ENCODE measurements around the gene ASB18.

ASB18 gene

GRCh38 chr2:236161531-236161930, 102.7 kb downstream of the ASB18 start:
- no peak for DNase-seq

- DNase-seq = no peak
Measured at GRCh38 chr2:236161082-236161462, 103.1 kb downstream of the ASB18 start.

DNA sequence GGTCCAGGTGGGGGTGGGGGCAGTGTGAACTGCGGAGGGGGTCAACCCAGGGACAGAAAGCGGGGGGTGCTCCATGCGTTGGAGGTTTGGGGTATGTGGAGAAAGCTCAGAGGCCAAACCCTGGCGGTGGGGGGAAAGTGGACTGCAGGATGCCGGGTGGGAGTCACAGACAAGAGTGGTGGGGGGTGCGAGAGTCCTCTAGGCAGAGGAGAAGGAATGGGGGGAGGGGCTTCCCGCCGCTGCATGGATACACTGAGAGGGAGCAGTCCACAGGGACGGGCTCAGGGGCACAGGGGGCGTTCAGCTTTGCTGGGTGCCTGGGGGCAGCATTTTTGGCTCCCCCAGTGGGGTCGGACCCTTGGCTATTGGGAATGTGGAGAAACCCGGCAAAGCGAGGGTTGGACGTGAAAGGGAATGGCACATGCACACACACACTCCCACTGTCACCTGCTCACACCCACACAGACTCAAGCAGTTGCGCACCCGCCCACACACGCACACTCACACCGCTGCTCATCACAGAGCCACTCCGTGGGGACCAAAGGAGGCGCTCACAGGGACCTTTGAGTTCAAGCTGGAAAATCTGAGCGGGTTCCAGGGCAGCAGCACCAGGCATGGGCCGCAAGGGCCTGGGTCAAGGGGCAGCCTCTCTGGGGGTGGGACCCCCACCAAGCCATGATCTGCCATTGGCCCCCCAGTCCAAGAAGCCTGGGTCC, 103.7 kb downstream of the ASB18 start:
- no peak for DNase-seq

GRCh38 chr2:236159778-236160170, 104.4 kb downstream of the ASB18 start:
- DNase-seq = no peak

GRCh38 chr2:236158969-236159777, 105.0 kb downstream of the ASB18 start:
- no peak for DNase-seq

GRCh38 chr2:236157815-236158498, 106.2 kb downstream of the ASB18 start:
- DNase-seq = no peak

DNA sequence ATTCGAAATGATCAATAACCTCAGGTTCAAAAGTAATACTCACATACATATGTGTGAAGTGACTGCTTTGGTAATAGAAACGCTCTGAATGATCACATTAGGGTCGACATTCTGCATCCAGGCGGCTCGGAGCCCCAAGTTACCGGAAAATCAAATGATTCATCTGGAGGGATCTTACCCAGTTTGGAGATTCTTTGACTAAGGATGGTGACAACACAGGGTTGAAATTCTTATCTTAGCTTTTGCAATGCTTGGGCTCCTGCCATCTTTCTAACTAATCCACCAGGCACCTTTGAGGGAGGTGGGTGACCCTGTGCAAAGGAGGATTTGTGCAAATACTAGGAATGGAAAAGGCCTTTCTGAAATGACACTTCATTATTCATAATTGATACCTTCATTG, 106.8 kb downstream of the ASB18 start:
- no peak for DNase-seq

- no peak for DNase-seq
Measured at GRCh38 chr2:236156860-236157194, 107.4 kb downstream of the ASB18 start.

DNA sequence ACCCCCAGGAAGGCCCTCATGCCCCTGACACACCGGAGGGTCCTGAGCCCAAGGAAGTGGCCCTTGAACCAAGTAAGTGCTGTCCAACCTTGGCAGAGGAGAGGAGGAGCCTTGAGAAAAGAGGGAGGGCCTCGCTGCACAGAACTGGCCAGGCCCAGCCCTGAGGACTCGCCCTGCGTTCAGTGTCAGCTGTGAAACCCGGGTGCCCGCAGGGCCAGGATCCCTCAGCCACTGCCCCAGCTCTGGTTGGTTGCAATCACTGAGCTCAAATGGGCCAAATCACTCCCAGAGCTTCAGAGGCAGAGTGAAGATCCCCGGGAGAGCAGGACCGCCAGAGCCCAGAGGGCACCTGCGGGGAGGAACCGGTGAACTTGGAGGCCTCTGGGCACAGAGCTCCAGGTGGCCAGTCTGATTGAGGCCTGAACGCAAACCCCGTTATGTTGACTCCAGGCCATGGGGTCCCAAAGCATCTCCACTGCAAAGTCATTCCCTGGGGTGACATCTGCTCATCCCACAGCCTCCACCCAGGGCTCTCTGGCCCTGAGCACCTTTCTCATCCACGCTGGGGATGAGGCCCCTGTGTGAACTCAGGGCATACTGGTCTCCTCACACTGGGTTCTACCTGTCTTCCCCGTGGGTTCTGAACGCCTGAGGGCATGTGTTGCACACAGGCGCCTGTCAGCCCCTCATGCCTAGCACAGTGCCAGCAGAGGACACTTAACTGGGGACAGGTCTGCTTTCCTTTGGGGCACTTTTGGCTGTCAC, 107.9 kb downstream of the ASB18 start:
- no peak for DNase-seq

DNA sequence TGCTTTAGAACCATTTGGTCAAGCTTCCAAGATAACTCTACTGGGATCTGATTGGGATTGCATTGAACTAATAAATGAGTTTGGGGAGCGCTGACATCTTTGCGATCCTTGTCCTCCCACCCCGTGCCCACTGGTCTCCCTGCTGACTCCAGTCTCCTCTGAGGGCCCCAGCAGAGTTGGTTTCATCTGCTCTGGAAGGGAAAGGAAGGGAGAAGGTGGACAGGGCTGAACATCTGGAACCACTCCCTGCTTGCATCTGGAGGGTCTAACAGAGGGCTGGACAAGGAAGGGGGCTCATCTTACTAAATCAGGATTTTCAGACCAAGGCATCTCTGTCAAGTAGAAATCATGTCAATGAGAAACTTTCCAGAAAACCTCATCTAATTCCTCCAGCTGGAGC, 108.8 kb downstream of the ASB18 start:
- DNase-seq = no peak

DNA sequence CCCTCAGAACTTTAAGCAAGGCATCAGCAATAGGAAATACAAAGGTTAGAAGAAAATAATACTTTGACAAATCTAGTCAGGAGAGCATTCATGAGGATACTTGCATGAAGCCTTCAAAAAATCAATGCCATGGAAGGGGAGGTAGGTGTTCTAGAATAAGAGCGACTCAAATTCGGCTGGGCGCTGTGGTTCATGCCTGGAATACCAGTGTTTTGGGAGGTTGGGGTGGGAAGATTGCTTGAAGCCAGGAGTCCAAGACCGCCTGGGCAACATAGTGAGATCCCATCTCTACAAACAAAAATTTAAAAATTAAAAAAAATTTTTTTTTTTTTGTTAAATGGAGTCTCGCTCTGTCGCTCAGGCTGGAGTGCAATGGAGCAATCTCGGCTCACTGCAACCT, 117.8 kb downstream of the ASB18 start:
- no peak for DNase-seq

- DNase-seq = no peak
Measured at GRCh38 chr2:236143811-236144210, 120.4 kb downstream of the ASB18 start.
